Colonic mucosa (tissue), 4 donors: ENCODE data around the gene CRISP1. TPM values are rescaled to one million over a fixed set of nuclear protein-coding genes. Genes with fewer than 3 reads are reported as not detected.

Experiments
- DNase-seq: peaks from one replicate; pipeline ENCODE4 v3.0.0-alpha.2; 2020
- H3K27ac ChIP-seq: fragments of 200-600 bp; one replicate; pipeline ENCODE4 v1.8.0; 2021
- H3K27me3 ChIP-seq: fragments of 200-600 bp; one replicate; pipeline ENCODE4 v1.8.0; 2021
- H3K36me3 ChIP-seq: fragments of 200-600 bp; one replicate; pipeline ENCODE4 v1.8.0; 2021
- H3K4me1 ChIP-seq: fragments of 200-600 bp; one replicate; pipeline ENCODE4 v1.8.0; 2021; ENCODE audit warnings: mild to moderate bottlenecking
- H3K4me3 ChIP-seq: fragments of 200-600 bp; one replicate; pipeline ENCODE4 v1.8.0; 2021
- H3K9ac ChIP-seq, 2 donors: one replicate each; pipeline ENCODE4 v1.7.0; 2013; ENCODE audit warnings: control low read depth in 2 of 2, low read depth in 2 of 2, low read length in 2 of 2
- H3K9me3 ChIP-seq: fragments of 200-600 bp; one replicate; pipeline ENCODE4 v1.8.0; 2021
- CTCF ChIP-seq: fragments of 200-600 bp; IDR thresholded peaks from one replicate; pipeline ENCODE4 v1.8.0; 2022; ENCODE audit warnings: antibody characterized with exemption, mild to moderate bottlenecking
- intact Hi-C: fragments of 100-400 bp; cut with DNase I; formaldehyde crosslinking; loops from one replicate; pipeline ENCODE4 v1.14.1; 2022
- total RNA-seq, 2 donors: library from RNA; stranded (reverse); fragmentation: NEBNext Ultra II Directional in 1 of 2; extraction: Animal tissue kit (Norgen Biotek cat#: 25700) in 1 of 2; gene quantifications; one replicate each; pipeline ENCODE4 v1.2.1, GENCODE V29; 2021
- donor health status: healthy.
- donor health status: DM: no; HTN: no; CAD: no.
- donor health status: DM: no; HTN: no; CAD: no.

CRISP1 gene
- total RNA-seq, 2 donors from 2014 or later: not detected

- DNase-seq: no peak
- H3K9ac ChIP-seq: no peak overlapping the region
- TF ChIP-seq CTCF: no peak
Observed at GRCh38 chr6:49892280-49892679, 25.9 kb upstream of the CRISP1 start.

GRCh38 chr6:49890988-49891387 lies 24.7 kb upstream of the CRISP1 start:
- TF ChIP-seq CTCF: no peak
- intact Hi-C loops: no loop called here
- Histone ChIP-seq H3K27ac (no peak overlapping the region), H3K9ac (no peak overlapping the region), H3K9me3 (no peaks in the 10 kb centered on the region), H3K4me3 (no peak overlapping the region), H3K27me3 (no peaks in the 10 kb centered on the region), H3K4me1 (no peaks in the 10 kb centered on the region), H3K36me3 (no peaks in the 10 kb centered on the region)
- DNase-seq: no peak

More at GRCh38 chr6:49892280-49892679, 25.9 kb upstream of the CRISP1 start:
- intact Hi-C loops: no loop called here
- Histone ChIP-seq H3K9me3 (no peaks in the 10 kb centered on the region), H3K36me3 (no peaks in the 10 kb centered on the region), H3K4me3 (no peak overlapping the region), H3K27me3 (no peaks in the 10 kb centered on the region), H3K27ac (no peak overlapping the region), H3K4me1 (no peaks in the 10 kb centered on the region)

- Histone ChIP-seq H3K4me1 (no peaks in the 10 kb centered on the region), H3K9ac (no peak overlapping the region), H3K4me3 (no peak overlapping the region), H3K27ac (no peak overlapping the region), H3K36me3 (no peaks in the 10 kb centered on the region), H3K9me3 (no peaks in the 10 kb centered on the region), H3K27me3 (no peaks in the 10 kb centered on the region)
- intact Hi-C loops: no loop called here
- DNase-seq: no peak
- no peak for TF ChIP-seq CTCF
Observed at GRCh38 chr6:49888742-49889431, 22.6 kb upstream of the CRISP1 start.

GRCh38 chr6:49868951-49869529 lies 2.7 kb upstream of the CRISP1 start:
- no peak for TF ChIP-seq CTCF
- no peaks in the 10 kb centered on the region for H3K36me3 ChIP-seq
- no peaks in the 10 kb centered on the region for H3K27me3 ChIP-seq
- no peaks in the 10 kb centered on the region for H3K4me1 ChIP-seq
- no peaks in the 10 kb centered on the region for H3K9me3 ChIP-seq
- intact Hi-C loops: no loop called here
- H3K4me3 ChIP-seq: no peak overlapping the region
- DNase-seq: no peak
- no peak overlapping the region for H3K27ac ChIP-seq
- H3K9ac ChIP-seq: no peak overlapping the region

- Histone ChIP-seq H3K27me3 (no peaks in the 10 kb centered on the region), H3K9ac (no peak overlapping the region), H3K4me3 (no peak overlapping the region), H3K4me1 (no peaks in the 10 kb centered on the region), H3K27ac (no peak overlapping the region), H3K36me3 (no peaks in the 10 kb centered on the region), H3K9me3 (no peaks in the 10 kb centered on the region)
- intact Hi-C loops: no loop called here
- no peak for DNase-seq
- TF ChIP-seq CTCF: no peak
Observed at GRCh38 chr6:49856282-49856681, 10.1 kb downstream of the CRISP1 start.
